ENCODE measurements around the gene LLGL1. TPM values are rescaled to one million over a fixed set of nuclear protein-coding genes. Genes with fewer than 3 reads are reported as not detected.

The LLGL1 gene
- total and polyA plus RNA-seq, 10 of the 15 experiments (the other 5 are each of a cell fraction or from before 2014, with no cell fraction given), result 0.02 to 9.2 (median 2.5) TPM

DNA sequence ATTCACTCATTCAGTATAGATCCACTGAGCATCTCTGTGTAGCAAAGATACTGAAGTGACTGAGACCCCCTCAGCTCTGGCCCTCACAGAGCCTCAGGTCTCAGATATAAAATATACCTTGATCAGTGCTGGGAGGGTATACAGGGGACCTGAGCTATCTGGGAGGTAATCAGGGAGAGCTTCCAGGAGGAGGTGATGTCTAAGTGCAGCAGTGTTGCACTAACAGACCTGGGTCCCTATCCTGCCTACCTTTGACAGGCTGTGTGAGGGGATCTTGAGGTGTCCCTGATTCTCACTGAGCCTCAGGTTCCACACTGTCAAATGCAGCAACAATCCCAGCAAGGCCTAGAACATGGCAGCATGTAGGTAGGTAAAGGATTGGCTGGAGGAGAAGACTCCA lies 48.3 kb upstream of the LLGL1 start:
- H3K4me3 ChIP-seq, result no peak overlapping the region
- in situ Hi-C loops (cut with MboI) (no loop called here), intact Hi-C loops (cut with micrococcal nuclease; ENCODE audit: unreplicated experiment) (no loop called here)
- POLR2A ChIA-PET, result no interaction called here
- no peak for ATAC-seq
- H3K36me3 ChIP-seq (ENCODE audit: control insufficient read depth in 2 of 2, insufficient read depth in 2 of 2, low read length in 1 of 2), result no peaks in the 10 kb centered on the region
- no TSS peak for BruUV-seq (replicated peaks)
- TF ChIP-seq SIX5 (IDR thresholded peaks at IDR 0.05; ENCODE audit: low read depth, low read length, severe bottlenecking) (no peak), ZBTB33 (IDR thresholded peaks at IDR 0.05) (no peak), NFYA (IDR thresholded peaks at IDR 0.05; ENCODE audit: borderline replicate concordance, low read depth, low read length) (no peak), WRNIP1 (IDR thresholded peaks at IDR 0.05; ENCODE audit: borderline replicate concordance, low read depth, low read length) (no peak)
- TF ChIP-seq, protein P1, sequence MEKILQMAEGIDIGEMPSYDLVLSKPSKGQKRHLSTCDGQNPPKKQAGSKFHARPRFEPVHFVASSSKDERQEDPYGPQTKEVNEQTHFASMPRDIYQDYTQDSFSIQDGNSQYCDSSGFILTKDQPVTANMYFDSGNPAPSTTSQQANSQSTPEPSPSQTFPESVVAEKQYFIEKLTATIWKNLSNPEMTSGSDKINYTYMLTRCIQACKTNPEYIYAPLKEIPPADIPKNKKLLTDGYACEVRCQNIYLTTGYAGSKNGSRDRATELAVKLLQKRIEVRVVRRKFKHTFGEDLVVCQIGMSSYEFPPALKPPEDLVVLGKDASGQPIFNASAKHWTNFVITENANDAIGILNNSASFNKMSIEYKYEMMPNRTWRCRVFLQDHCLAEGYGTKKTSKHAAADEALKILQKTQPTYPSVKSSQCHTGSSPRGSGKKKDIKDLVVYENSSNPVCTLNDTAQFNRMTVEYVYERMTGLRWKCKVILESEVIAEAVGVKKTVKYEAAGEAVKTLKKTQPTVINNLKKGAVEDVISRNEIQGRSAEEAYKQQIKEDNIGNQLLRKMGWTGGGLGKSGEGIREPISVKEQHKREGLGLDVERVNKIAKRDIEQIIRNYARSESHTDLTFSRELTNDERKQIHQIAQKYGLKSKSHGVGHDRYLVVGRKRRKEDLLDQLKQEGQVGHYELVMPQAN (conservative IDR thresholded peaks at IDR 0.05), result no peak
- CTCF ChIA-PET, result no interaction called here
- SMC1A ChIA-PET (ENCODE audit: uncharacterized antibody, unreplicated experiment), result interaction anchor here (1.1 kb wide), 1 partner anchor 25 kb away, joined by 3 read pairs; no protein-coding TSS in a partner anchor
- no peaks in the 10 kb centered on the region for H4K20me1 ChIP-seq (ENCODE audit: control insufficient read depth, insufficient read depth)
- no peaks in the 10 kb centered on the region for H3K27me3 ChIP-seq (replicated peaks in 1 of 2; ENCODE audit: control insufficient read depth in 2 of 2, insufficient read depth in 2 of 2, low read length in 1 of 2)
- peaks cover under 1% of the 10 kb centered on the region; the same call in 1 of the 2 replicates for H3K79me2 ChIP-seq (ENCODE audit: control insufficient read depth, insufficient read depth, low read length)
- no peak overlapping the region for H3K4me2 ChIP-seq (ENCODE audit: control insufficient read depth, insufficient read depth)
- RAD21 ChIA-PET (ENCODE audit: unreplicated experiment), result no interaction called here
- H3K9ac ChIP-seq (ENCODE audit: control insufficient read depth, insufficient read depth, low read length), result no peak overlapping the region
- no peak for FAIRE-seq
- no peak overlapping the region for H2AFZ ChIP-seq (ENCODE audit: control insufficient read depth, low read depth, low read length)
- H3K4me1 ChIP-seq (ENCODE audit: control insufficient read depth, insufficient read depth, low read length), result peaks cover 12% of the 10 kb centered on the region
- no peak for DNase-seq (ENCODE audit: low read depth, low spot score)
- no peak overlapping the region for H3K27ac ChIP-seq (ENCODE audit: control insufficient read depth, insufficient read depth)
- H3K9me3 ChIP-seq (replicated peaks; ENCODE audit: control insufficient read depth, insufficient read depth, low read length), result no peaks in the 10 kb centered on the region

Measured in GM12878 (cell line).